ENCODE results near the gene ZNF664.

ZNF664 gene

DNA sequence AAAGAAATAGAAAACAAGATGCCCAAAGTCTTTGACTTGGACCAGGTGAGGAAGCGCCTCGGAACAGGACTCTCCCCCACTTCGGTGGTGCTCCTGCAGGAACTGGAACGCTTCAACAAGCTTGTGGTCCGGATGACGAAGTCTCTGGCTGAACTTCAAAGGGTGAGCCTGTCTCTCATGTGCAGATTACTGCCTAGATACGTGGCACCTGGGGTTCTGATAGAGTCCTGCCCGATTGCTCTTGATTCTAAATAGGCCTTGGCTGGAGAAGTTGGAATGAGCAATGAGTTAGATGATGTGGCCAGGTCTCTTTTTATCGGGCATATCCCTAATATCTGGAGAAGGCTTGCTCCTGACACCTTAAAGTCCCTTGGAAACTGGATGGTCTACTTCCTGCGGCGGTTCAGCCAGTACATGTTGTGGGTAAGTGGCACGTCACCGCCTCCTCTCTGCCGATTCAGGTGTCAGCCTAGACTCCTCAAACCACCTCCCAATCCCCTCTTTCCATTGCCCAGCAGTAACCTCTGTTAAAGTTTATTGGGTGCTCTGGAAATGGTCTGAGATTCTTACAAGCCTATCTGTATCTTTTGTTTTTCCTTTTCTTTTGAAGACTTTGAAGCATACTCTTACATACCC, 41.2 kb upstream of the ZNF664 start:
- no peak overlapping the region for H3K4me3 ChIP-seq (ENCODE audit: low read depth, low read length)
- TF ChIP-seq, protein P1, sequence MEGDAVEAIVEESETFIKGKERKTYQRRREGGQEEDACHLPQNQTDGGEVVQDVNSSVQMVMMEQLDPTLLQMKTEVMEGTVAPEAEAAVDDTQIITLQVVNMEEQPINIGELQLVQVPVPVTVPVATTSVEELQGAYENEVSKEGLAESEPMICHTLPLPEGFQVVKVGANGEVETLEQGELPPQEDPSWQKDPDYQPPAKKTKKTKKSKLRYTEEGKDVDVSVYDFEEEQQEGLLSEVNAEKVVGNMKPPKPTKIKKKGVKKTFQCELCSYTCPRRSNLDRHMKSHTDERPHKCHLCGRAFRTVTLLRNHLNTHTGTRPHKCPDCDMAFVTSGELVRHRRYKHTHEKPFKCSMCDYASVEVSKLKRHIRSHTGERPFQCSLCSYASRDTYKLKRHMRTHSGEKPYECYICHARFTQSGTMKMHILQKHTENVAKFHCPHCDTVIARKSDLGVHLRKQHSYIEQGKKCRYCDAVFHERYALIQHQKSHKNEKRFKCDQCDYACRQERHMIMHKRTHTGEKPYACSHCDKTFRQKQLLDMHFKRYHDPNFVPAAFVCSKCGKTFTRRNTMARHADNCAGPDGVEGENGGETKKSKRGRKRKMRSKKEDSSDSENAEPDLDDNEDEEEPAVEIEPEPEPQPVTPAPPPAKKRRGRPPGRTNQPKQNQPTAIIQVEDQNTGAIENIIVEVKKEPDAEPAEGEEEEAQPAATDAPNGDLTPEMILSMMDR (conservative IDR thresholded peaks at IDR 0.05; ENCODE audit: low read depth, low read length), result no peak
- no peak for DNase-seq (ENCODE audit: low read depth)

DNA sequence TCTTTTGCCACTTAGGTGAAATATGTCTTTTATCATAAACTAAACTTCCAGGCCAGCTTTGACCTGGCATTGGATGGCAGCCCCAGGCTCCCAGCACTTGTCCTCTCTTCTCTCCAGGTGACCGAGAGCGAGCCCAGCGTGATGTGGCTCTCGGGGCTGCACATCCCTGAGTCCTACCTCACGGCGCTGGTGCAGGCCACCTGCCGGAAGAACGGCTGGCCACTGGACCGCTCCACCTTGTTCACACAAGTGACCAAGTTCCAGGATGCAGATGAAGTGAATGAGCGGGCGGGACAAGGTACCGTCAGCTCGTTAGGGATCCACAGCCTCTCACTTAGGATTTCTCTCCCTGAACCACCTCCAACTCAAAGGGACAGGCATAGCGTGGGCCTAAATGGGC, 39.8 kb upstream of the ZNF664 start:
- TF ChIP-seq, protein P1 (conservative IDR thresholded peaks at IDR 0.05; ENCODE audit: low read depth, low read length), result no peak
- no peak for DNase-seq (ENCODE audit: low read depth)
- no peak overlapping the region for H3K4me3 ChIP-seq (ENCODE audit: low read depth, low read length)

DNA sequence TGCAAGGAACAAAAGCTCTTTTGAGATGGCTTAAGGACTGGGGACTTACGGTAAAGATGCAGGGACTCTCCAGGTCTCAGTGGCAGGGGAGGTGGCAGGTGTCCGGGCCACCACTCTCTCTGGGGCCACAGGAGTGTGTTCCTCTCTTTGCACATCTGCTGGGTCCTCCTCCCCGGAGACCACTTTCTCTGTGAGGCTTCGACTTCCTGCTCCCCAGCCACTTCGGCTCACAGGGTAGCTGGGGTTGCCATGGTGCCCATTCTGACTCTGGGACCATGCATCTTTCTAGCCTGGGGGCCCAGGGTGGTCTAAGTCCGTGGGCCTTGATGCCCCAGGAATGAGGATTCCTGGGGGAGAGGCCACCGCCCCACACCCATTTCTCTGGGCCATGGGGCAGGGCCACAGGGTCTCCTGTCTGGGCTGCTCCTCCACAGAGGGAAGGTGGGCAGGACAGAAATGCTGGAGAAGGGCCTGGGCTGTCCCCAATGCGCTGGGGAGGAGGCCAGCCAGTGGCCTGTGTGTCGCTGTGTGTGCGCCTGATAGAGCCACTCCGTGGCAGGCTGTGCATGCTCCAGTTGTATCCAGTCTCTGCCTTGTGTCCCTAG, 38.9 kb upstream of the ZNF664 start:
- DNase-seq (ENCODE audit: low read depth), result no peak
- TF ChIP-seq, protein P1 (conservative IDR thresholded peaks at IDR 0.05; ENCODE audit: low read depth, low read length), result no peak
- no peak overlapping the region for H3K4me3 ChIP-seq (ENCODE audit: low read depth, low read length)

DNA sequence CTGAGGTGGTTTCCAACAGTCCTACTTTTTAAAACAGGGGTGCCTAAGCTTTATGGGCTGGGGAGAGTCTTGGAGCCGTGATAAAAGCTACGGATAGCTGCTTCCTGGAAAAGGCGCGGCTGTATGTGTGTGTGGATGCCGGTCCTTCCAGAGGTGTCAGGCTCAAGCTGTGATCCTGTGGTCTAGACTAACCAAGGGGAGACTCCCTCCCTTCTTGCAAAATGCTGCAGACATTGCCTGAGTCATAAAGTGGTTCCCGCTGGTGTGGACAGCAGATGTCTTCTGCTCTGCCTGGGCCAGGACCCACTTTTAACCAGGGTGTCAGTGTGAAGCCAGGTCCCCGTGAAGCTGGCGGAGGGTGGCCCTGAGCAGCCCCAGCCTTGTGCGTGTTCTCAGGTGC, 38.2 kb upstream of the ZNF664 start:
- TF ChIP-seq, protein P1 (conservative IDR thresholded peaks at IDR 0.05; ENCODE audit: low read depth, low read length), result no peak

DNA sequence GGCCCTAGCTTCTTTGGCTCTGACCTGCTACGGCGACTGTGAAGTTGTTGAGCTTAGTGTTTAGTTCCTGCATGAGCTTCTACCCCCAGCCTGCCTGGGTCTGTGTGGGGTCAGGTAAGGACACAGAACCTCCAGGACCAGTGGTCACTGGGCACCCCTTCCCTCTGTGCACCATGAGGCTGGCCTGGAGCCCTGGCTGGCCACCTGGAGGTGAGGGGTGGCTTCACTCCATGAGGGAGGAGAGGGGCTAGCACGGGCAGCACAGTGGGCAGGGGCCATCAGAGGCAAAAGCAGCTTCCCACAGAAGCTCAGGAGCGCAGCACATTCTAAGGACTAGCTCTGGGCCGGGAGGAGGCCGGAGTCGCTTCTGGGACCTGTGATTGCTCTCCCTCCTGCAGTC, 37.1 kb upstream of the ZNF664 start:
- TF ChIP-seq, protein P1 (conservative IDR thresholded peaks at IDR 0.05; ENCODE audit: low read depth, low read length), result no peak
- H3K4me3 ChIP-seq (ENCODE audit: low read depth, low read length), result no peak overlapping the region
- DNase-seq (ENCODE audit: low read depth), result no peak

More for the DNA sequence above, 38.2 kb upstream of the ZNF664 start:
- peak; percentile 82 for DNase-seq (ENCODE audit: low read depth)
- H3K4me3 ChIP-seq (ENCODE audit: low read depth, low read length), result no peak overlapping the region

DNA sequence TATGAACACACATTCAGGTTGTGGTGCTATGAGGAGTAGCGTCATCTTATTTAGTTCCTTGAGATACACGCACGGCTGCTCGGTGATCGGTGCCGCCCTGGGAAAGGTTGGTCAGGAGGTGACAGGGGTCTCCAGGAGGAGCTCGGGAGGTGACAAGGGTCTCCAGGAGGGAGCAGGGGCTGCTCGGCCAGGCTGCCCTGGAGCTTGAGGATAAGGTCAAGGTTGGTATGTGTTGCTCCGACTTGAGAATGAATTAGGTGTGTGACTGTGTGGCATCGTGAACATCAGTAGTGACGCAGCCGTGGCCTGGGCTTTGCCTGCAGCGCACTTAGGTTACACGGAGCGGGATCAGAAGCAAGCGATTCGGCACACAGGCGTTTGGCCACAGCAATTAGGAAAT, 36.5 kb upstream of the ZNF664 start:
- H3K4me3 ChIP-seq (ENCODE audit: low read depth, low read length), result no peak overlapping the region
- TF ChIP-seq, protein P1 (conservative IDR thresholded peaks at IDR 0.05; ENCODE audit: low read depth, low read length), result no peak
- DNase-seq (ENCODE audit: low read depth), result no peak

Data from choroid plexus epithelial cell (primary cell).